Iris pigment epithelial cell (primary cell): ENCODE results near the gene TGFBR2.

ENCODE experiments used
- DNase-seq: peaks from one replicate; pipeline ENCODE4 v3.0.0-alpha.2; 2011; ENCODE audit warnings: low read depth

Gene TGFBR2

GRCh38 chr3:30692498-30693130 is 86.2 kb downstream of the TGFBR2 start:
- DNase-seq, result no peak

DNA sequence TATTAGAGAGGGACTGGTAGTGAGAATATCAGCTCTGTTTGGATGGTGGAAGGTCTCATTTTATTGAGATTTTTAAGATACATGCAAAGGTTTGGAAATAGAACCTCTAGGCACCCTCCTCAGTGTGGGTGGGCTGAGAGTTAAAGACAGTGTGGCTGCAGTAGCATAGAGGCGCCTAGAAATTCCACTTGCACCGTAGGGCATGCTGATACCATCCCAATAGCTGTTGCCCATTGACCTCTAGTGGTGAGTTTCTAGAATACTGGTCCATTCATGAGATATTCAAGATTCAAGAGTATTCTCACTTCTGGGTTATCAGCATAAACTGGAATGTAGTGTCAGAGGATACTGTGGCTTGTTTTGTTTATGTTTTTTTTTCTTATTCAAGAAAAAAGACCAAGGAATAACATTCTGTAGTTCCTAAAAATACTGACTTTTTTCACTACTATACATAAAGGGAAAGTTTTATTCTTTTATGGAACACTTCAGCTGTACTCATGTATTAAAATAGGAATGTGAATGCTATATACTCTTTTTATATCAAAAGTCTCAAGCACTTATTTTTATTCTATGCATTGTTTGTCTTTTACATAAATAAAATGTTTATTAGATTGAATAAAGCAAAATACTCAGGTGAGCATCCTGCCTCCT is 87.2 kb downstream of the TGFBR2 start:
- DNase-seq, result peak; percentile 75

- no peak for DNase-seq
These were observed 87.7 kb downstream of the TGFBR2 start for GRCh38 chr3:30694148-30694547.

- no peak for DNase-seq
These were observed 88.3 kb downstream of the TGFBR2 start for GRCh38 chr3:30694668-30695067.

DNA sequence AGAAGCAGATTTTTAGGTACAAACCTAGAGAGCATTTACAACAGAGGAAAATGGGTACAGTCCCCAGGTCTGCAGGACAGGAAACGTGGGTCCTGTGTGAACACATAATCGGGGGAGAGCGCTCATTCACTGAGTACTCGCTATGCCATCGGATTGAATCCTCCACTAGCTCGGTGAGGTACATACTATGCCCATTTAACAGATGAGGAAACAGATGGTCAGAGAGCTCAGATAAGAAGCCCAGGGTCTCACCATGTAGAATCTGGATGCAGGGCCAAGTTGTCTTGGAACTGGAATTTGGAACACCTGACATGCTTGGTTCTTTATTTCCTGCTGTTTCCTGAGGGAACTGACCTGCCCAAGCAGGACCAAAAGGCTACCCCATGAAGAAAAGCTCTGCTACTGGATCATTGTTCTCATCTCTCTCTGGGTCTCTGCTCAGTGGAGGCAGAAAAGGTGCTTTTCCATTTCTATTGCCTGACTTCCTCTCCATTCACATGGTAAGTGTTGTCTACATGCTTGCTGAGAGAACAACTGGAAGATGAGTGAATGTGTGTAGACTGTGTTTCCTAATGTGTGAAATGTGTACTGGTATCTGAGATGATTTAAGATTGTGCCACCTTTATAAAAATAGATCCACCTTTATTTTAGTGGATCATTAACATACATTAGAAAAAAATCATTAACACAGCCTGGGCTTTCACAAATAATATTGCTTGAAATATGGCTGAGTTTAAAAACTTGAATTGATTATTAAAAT is 89.1 kb downstream of the TGFBR2 start:
- DNase-seq, result no peak

GRCh38 chr3:30696403-30696819 is 90.0 kb downstream of the TGFBR2 start:
- no peak for DNase-seq

- DNase-seq, result no peak
These were observed 90.5 kb downstream of the TGFBR2 start for GRCh38 chr3:30696896-30697295.

- no peak for DNase-seq
These were observed 92.1 kb downstream of the TGFBR2 start for GRCh38 chr3:30698549-30698948.

- DNase-seq, result no peak
These were observed 93.5 kb downstream of the TGFBR2 start for GRCh38 chr3:30699927-30700326.

- no peak for DNase-seq
These were observed 94.4 kb downstream of the TGFBR2 start for GRCh38 chr3:30700702-30701321.

DNA sequence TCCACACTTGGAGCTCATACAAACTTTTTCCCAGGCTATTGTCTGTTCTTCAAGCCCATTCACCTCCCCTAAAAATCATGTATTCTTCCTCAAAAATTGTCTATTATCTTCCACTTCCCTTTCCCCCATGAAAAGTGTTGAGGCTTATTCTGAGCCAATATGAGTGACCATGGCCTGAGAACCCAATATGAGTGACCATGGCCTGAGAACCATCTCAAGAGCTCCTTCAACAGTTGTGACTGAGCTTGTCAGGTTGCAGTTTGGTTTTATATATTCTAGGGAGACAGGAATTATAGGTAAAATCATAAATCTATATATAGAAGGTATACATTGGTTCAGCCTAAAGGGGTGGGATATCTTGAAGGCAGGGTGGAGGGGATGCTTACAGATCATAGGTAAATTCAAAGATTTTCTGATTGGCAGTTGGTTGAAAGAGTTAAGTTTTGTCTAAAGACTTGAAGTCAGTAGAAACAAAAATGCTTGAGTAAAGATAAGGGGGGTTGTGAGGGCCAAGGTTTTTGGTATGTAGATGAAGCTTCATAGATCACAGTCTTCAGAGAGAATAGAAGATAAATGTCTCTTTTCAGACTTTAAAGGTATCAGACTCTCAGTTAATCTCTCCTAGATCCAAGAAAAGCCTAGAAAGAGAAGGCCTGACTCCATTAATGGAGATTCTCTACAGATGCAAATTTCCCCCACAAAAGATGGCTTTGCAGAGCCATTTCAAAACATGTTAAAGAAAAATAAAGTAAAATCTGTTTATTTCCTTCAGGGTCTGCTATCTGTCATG is 95.8 kb downstream of the TGFBR2 start:
- DNase-seq, result no peak

- DNase-seq, result no peak
These were observed 96.5 kb downstream of the TGFBR2 start for GRCh38 chr3:30702828-30703397.

GRCh38 chr3:30704931-30705890 is 98.8 kb downstream of the TGFBR2 start:
- no peak for DNase-seq

- no peak for DNase-seq
These were observed 101.4 kb downstream of the TGFBR2 start for GRCh38 chr3:30707825-30708224.

DNA sequence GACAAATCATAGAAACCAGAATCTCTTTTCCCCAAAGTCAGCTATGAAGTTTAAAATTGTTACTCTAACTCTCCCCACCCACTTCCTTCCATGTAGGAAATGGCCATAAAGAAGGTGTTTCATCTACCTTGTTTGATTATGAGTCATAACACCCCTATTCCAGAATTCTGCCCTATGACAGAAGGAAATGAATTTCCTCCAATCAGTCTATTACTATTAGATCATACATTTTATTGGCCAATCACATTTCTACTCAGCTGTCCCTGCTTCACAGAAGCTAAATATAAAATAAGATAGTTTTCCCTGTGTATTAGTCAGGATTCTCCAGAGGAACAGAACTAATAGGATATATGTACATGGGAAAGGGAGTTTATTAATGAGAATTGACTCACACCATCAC is 102.1 kb downstream of the TGFBR2 start:
- DNase-seq, result no peak

- no peak for DNase-seq
These were observed 103.6 kb downstream of the TGFBR2 start for GRCh38 chr3:30710017-30710416.

DNA sequence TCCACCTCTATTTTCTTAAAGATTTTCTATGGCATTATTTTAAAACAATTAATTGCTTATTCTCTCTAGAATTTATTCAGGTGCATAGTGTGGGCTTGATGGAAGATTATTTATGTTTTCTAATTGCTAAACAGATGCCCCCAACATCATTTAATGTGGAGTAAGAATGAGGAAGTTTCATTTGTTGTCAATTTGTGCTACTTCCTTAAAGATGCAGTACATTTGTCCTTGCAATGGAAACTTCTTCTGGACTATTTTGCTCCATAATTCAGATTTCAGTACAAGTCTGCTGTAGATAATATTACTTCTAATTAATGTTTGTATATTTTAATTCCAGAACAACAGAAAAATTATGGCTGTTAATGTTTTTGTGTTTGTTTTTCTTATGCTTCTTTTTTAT is 104.8 kb downstream of the TGFBR2 start:
- DNase-seq, result no peak

GRCh38 chr3:30711867-30712266 is 105.5 kb downstream of the TGFBR2 start:
- DNase-seq, result no peak

GRCh38 chr3:30712991-30713390 is 106.6 kb downstream of the TGFBR2 start:
- no peak for DNase-seq

DNA sequence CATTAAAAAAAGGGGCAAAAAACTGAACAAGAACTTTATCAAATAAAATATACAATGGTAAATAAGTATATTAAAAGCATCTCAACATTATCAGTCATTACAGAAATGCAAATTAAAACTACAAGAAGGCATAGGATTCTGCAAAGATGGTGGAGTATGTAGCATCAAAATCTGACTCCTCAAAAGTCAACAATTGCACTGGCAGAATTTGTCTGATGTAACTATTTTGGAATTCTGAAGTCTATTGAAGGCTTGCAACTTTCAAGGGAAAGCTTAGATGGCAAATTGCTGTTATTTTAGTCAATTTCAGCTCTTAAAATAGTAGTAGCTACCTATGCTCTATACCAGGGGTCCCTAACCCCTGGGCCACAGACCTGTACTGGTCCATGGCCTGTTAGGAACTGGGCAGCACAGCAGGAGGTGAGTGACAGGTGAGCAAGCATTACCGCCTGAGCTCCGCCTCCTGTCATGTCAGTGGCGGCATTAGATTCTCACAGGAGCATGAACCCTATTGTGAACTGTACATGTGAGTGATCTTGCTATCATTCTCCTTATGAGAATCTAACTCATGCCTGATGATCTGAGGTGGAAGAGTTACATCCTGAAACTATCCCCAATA is 107.6 kb downstream of the TGFBR2 start:
- no peak for DNase-seq
